GM18517 (cell line): Measurements from ENCODE around the gene APMAP.
"Not testable (repeated sequence)": the region's sequence is repeated elsewhere in the genome, so short reads cannot be mapped to it uniquely, and the experiment has no call there.

Experiments used
- ATAC-seq: cut with Tn5 transposase; IDR thresholded peaks from one replicate; pipeline ENCODE4 v1.9.1; 2021; ENCODE audit warnings: mild to moderate bottlenecking, moderate library complexity; ENCODE audit not compliant: unreplicated experiment

The APMAP gene

DNA sequence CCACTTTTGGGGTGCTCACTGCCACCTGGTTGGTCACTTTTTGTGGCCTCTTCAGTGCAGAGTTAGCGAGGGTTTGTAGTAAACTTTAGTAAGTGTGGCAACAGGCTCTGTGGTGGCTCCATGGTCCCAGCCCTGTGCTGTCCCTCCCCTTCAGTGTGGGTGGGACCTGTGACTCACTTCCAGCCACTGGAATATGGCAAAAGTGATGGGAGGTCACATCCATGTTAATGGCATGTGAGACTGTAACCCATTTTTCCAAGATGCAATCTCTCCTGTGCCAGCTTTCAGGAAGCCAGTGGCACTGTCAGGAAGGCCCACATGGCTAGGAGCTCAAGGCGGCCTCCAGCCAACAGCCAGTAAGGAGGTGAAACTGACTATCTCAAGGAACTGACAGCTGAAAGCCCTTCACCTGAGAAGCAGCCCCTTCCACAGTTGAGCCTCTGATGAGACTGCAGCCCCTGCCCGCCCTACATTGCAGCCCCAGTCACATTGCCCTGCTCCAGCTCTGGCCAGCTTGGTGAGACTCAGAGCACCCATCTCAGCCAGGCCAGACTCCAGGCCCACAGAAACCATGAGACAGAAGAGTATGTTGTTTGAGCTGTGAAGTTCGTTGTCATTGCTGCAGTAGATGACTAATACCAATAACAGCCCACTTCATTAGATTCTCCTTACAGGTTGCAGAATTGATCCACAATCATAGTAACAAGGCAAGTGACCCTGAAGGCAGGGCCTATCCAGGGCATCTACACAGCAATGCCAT is 56.6 kb downstream of the APMAP start:
- no peak for ATAC-seq

DNA sequence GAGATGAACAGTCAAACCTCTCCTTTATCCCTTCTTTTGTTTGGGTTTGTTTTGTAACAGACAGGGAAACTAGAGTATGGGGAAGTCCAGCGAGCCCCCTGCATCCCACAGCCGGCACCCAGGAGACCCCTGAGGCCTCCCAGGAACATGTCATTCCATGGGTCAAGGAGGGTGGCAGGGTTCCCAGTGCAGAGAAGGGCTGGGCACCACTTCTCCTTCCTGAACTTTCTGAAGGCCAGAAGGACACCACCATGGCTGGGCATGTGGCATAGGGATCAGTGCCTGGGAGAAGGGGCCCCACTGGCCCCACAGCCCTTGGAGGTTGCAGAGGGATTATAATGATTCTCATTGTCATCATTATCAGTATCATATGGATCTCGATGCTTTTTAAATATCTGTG is 57.4 kb downstream of the APMAP start:
- no peak for ATAC-seq

DNA sequence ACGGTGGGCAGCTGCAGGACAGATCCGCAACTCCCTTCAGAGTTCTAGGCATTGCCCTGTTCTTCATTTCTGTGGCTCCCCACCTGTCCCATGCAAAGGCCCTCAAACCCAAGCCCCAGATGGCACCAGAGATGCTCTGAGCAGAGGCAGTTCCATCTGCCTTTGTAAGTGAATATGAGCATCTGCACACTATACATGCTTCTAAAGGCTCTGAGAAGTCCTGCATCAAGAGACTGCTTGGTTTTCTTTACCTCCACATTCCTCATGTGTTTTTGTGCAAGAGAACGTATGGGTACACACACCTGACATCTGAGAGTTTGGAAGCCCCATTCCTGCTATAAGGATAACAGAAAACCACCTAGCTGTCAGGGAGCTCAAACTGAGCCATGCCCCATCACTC is 57.8 kb downstream of the APMAP start:
- no peak for ATAC-seq

DNA sequence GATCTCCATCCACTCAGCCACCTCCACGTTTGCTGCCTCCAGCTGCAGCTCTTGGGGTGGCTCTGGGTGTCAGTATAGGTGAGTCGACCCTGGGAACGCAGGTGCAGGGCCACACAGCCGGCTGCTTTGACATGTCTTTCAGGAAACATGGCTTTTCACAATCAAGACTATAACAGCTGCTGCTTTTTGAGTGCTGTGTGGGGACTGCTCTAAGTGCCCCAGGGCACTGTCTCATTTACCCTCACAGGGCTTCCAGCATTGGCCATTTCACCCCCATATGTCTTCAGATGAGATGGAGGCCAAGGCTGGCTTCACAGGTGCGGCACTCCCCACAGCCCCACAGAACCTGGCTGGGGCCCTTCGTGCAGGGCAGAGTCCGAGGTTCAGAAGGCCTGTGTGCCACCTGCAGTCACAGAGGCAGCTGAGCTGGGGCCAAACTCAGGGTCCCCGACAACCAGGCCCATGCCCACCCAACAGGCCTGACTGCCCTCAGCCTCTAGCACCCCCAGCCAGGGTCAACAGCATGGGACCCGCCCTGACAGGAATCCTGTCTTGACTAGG is 58.4 kb downstream of the APMAP start:
- no peak for ATAC-seq

DNA sequence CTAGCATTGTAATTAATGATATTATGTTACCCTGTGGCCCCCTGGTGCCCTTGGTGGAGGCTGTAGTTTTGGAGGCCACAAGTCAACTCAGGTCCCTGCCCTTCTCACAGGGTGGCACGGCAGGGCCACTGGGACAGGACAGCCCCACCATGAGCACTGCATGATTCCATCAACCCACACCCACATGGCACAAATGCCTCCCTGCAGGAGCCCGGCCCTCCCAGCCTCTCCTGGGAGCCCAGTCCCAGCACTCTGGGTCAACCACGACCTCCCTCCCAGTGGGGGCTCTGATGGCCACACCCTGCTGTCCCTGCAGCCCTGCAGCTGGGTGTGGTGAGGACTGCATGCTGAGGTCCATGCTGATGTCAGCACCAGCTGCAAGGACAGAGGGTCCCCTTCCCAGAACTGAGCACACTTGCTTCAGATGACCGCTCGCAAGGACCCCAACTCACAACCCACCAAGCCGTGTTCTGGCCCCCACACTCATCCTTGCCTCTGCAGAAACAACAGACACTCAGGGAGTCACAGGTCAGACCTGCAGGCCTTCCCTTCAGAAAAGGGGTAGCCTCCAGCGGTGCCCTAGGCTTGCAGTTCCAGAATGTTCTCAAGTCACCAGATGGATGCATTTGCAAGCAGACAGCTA is 59.2 kb downstream of the APMAP start:
- ATAC-seq, result no peak

DNA sequence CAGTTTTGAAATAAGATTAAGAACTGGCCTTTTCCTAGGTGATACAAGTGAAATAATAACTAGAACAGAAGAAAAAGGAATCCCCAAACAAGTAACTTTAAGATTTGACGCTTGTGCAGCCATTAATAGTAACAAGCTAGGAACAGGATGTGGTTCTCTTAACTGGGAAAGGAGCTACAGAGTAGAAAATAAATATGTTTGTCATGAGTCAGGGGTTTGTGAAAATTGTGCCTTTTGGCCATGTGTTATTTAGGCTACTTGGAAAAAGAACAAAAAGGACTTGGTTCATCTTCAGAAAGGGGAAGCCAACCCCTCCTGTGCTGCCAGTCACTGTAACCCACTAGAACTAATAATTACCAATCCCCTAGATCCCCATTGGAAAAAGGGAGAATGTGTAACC is 60.7 kb downstream of the APMAP start:
- ATAC-seq, result not testable (repeated sequence)

DNA sequence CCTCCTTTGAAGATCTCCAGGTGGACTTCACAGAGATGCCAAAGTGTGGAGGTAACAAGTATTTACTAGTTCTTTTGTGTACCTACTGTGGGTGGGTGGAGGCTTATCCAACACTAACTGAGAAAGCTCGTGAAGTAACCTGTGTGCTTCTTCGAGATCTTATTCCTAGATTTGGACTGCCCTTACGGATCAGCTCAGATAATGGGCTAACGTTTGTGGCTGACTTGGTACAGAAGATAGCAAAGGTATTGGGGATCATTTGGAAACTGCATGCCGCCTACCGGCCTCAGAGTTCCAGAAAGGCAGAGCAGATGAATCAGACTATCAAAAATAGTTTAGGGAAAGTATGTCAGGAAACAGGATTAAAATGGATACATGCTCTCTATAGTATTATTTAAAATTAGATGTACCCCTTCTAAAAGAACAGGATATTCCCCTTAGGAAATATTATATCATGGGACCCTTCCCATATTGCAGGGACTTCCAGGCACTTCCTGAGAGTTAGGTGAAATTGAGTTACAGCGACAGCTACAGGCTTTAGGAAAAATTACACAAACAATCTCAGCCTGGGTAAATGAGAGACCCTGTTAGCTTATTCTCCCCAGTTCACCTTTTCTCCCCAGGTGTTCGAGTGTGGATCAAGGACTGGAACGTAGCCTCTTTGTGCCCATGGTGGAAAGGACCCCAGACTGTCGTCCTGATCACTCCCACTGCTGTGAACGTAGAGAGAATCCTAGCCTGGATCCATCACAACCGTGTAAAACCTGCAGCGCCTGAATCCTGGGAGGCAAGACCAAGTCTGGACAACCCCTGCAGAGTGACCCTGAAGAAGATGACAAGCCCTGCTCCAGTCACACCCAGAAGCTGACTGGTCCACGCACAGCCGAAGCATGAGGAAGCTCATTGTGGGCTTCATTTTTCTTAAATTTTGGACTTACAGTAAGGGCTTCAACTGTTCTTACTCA is 61.5 kb downstream of the APMAP start:
- ATAC-seq, result not testable (repeated sequence)

DNA sequence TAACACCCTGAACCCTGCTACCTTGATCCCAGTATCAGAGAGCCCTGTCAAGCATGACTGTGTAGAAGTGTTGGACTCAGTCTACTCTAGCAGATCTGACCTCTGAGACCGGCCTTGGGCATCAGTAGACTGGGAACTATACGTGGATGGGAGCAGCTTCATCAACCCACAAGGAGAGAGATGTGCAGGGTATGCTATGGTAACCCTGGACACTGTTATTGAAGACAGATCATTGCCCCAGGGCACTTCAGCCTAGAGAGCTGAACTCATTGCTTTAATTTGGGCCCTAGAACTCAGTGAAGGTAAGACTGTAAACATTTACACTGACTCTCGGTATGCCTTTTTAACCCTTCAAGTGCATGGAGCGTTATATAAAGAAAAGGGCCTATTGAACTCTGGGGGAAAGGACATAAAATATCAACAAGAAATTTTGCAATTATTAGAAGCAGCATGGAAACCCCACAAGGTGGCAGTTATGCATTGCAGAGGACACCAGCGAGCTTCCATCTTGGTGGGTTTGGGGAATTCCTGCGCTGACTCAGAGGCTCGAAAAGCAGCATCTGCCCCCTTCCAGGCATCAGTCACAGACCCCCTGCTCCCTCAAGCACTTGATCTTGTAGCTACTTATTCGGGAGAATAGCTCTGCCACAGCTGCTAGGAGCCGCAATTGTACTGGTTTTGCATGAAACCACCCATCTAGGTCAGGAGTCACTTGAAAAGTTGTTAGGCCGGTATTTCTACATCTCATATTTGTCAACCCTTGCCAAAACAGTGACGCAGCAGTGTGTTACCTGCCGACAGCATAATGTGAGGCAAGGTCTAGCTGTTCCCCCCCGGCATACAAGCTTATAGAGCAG is 62.5 kb downstream of the APMAP start:
- not testable (repeated sequence) for ATAC-seq

DNA sequence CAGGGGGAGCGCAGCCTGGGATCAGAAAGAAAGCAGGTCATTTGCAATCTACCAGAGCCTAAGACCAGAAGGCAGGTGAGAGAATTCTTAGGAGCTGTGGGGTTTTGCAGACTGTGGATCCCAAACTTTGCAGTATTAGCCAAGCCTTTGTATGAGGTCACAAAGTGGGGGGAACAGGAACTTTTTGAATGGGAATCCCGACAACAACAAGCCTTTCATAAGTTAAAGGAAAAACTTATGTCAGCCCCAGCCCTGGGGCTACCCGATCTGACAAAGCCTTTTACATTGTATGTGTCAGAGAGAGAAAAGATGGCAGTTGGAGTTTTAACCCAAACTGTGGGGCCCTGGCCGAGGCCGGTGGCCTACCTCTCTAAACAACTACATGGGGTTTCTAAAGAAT is 63.3 kb downstream of the APMAP start:
- not testable (repeated sequence) for ATAC-seq

DNA sequence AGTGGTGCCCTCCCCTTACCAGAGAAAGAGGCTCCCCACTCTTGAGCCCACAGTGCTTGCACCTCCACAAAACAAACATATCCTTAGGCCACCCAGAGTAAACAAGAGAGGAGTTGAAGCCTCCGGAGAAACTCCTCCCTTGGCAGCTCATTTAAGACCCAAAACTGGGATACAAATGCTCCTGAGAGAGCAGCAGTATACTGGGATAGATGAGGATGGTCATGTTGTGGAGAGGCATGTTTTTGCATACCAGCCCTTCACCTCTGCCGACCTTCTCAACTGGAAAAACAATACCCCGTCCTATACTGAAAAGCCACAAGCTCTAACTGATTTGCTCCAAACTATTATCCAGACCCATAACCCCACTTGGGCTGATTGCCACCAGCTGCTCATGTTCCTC is 71.8 kb downstream of the APMAP start:
- ATAC-seq, result not testable (repeated sequence)

DNA sequence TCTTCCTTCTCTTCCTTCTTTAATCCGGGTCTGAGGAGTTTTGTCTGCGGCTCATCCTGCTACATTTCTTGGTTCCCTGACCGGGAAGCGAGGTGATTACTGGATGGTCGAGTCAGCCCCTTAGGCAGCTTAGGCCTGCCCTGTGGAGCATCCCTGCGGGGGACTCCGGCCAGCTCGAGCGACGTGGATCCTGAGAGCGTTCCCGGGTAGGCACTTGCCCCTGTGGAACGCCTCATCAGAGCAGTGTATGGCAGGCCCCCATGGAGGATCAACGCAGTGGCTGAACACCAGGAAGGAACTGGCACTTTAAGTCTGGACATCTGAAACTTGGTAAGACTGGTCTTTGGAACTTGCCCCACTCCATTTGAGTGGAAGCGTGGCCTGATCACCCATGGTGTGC is 72.9 kb downstream of the APMAP start:
- ATAC-seq, result not testable (repeated sequence)

DNA sequence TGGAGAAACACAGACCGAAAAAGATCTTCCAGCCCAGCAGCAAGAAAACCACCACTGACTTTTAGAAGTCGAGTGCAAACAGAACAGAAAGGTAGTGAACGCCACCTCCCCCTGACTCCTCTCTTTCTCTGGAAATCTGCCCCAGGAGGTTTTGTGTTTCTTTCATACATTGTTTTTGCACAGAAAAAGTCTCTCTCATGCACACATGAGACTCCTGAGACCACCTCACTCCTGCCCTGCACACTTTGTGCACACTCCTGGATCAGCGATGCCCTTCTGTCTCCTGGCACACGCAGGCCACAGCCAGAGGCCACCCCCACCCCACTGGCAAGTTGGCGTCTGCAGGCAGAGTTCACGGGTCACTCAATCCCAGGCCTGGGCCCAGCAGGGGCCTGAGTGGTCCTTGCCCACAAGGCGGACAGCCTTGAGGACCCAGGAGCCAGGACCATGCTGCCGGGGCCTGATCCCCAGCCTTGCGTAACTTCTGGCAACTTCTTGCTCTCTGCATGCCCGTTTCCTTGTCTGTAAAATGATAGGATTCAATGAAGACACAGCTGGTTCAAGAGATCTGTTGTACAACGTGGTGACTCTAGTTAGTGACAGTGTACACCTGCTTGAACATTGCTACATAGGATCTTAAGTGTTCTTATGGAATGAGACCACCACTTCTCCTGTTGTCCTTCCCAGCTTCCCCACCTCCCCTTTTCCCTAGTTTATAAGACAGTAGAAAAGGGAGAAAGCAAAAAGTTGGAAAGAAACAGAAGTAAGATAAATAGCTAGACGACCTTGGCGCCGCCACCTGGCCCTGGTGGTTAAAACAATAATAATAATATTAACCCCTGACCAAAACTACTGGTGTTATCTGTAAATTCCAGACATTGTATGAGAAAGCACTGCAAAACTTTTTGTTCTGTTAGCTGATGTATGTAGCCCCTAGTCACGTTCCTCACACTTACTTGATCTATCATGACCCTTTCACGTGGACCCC is 73.7 kb downstream of the APMAP start:
- no peak for ATAC-seq

DNA sequence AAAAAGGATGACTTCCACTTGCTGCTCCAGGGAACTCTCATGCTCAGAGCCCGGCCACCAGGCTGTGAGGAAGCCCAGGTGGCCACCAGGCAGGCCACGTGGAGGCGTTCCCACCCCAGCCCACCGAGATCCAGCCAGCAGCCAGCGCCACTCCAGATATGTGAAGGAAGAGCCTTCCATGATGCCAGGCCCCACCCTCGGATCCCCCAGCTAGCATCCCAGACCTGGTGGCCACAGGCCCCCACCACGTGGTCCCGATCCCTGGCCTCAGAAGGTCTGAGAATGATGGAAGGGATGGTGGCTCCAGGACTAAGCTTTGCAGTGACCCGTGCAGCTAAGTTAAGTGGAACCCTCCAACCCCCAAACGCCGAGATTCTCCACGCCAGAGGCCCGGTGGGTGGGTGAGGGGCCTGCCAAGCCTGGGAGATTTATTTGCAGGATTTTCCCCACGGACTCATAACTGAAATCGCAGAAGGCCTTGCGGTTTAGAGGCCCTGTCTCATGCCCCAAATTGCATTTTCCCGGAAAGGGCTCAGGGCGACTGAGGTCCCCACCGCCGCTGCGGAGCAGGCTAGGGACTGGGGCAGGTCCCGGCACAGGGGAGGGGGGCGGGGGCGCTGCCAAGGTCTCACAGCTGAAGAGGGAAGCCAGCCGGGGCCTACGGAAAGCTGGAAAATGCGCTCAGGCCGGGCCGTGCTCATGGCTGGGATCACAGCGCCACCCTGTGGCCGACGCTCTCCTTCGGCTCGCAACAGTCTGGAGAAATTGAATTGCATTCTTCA is 74.6 kb downstream of the APMAP start:
- no peak for ATAC-seq

DNA sequence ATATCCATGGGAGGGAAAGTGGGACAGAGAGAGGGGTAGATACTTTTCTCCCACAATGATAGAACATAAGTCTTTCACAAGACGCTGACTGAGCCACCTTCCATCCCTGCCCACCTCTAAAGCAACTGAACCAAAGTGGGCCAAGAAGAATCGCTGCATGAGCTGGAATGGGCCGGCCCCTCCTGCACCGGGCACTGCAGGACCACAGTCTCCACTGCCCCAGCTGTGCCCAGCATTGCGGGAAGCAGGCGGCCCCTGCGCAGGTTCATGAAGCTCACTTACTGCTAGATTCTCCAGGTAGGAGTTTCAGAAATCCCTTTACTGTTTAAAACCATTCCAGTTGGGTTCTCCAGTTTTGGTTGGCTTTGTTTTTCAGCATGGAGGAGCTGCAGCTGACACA is 75.5 kb downstream of the APMAP start:
- no peak for ATAC-seq

DNA sequence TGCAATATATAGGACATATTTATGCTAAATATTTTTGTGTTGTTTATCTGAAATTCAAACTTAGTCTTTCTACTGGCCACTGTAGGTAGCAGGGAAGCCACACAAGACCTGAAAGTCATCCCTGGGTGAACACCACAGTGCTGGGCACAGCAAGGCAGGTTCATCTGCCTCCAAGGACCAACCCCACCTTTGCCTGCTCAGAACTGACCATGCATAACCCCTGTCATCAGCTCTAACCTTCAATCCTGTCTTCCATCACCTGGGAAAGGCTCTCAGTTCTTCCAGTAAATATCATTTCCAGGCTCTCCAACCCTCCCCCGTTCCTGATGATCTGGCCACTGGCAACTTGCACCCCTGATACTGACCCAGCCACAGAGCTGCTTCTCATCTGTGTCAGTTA is 76.1 kb downstream of the APMAP start:
- no peak for ATAC-seq

DNA sequence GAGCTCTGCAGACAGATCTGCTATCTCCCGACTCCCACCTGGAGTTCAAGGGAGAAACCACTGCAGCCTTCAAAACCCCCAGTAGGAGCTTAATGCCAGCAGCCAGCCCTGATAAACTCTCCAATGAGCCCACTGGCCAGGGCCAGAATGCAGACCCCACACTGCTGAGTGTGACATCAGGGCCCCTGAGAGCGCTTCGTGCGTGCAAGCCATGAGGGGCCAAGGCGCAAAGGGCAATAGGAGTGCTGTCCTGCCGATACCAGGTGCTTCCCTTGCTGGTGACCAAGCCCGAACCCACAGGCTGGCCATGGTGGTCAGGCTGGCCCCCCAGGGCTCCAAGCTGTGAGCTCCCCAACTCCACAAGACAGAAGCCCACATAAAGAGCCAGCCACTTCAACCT is 76.7 kb downstream of the APMAP start:
- ATAC-seq, result no peak

DNA sequence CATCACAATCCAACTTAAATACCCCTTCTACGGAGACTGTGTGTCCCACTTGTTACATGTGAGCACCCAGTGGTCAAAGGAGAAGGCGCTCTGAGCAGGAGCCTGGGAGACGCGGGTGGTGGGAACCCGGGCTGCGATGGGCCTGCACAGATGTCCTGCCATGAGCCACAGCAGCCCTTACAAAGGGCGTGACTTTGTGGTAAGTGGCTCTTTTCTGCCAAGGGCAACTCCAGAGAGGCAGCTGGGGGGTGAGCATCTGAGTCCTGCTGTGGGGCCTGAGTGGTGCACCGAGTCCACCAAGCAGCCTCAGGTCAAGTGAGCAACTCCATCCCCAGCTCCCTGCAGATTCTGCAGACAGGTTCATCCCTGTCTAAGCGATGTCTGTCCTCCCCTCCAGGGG is 77.1 kb downstream of the APMAP start:
- no peak for ATAC-seq
